Psoas muscle (tissue), 8 donors: Measurements from ENCODE around the gene UBE3C. TPM values are rescaled to one million over a fixed set of nuclear protein-coding genes. Genes with fewer than 3 reads are reported as not detected.

Experiments used
- ATAC-seq, 4 donors: fragments of 200-7000 bp; cut with Tn5 transposase; one replicate each; pipeline ENCODE4 v1.9.1; 2020; ENCODE audit warnings: moderate library complexity in 3 of 4, mild to moderate bottlenecking in 2 of 4
- DNase-seq, 2 donors: peaks; one replicate each; pipeline ENCODE4 v3.0.0-alpha.2; 2020
- H3K27ac ChIP-seq: fragments of 200-600 bp; one replicate; pipeline ENCODE4 v1.8.0; 2022
- H3K27me3 ChIP-seq, 3 donors: fragments of 200-600 bp in 1 of 3; one replicate each; pipeline versions ENCODE4 v1.6.1 to v1.8.0; 2013 to 2022; ENCODE audit warnings: low read length in 2 of 3, mild to moderate bottlenecking in 2 of 3, moderate library complexity in 1 of 3; ENCODE audit not compliant: insufficient read depth in 3 of 3
- H3K36me3 ChIP-seq, 2 donors: fragments of 200-600 bp in 1 of 2; one replicate each; pipeline versions ENCODE4 v1.6.1 to v1.8.0; 2013 to 2022; ENCODE audit warnings: low read depth in 1 of 2, mild to moderate bottlenecking in 1 of 2, moderate library complexity in 1 of 2; ENCODE audit not compliant: insufficient read depth in 1 of 2
- H3K4me1 ChIP-seq: fragments of 200-600 bp; one replicate; pipeline ENCODE4 v1.8.0; 2022
- H3K4me3 ChIP-seq: fragments of 200-600 bp; one replicate; pipeline ENCODE4 v1.8.0; 2022; ENCODE audit warnings: mild to moderate bottlenecking
- H3K9me3 ChIP-seq: fragments of 200-600 bp; one replicate; pipeline ENCODE4 v1.8.0; 2022
- CTCF ChIP-seq: fragments of 200-600 bp; IDR thresholded peaks from one replicate; pipeline ENCODE4 v1.8.0; 2022; ENCODE audit warnings: antibody characterized with exemption
- WGBS, 3 donors: extraction: QIAGEN DNeasy Blood & Tissue Kit; methylation state at CpG; one replicate each; pipeline versions ENCODE4 v1.1.6 to v1.1.7; 2013; 5-methylcytosine and 5-hydroxymethylcytosine counted together
- intact Hi-C, 2 donors: fragments of 100-400 bp; cut with DNase I; formaldehyde crosslinking; loops; one replicate each; pipeline versions ENCODE4 v1.11.0 to v1.14.2; 2022
- polyA plus RNA-seq, 3 donors: library from polyadenylated mRNA; stranded (reverse); fragments of 200-250 nt; gene quantifications; one replicate each; pipeline ENCODE4 v1.2.3, GENCODE V29; 2013
- total RNA-seq, 4 donors: library from RNA; stranded (reverse); fragmentation: NEBNext Ultra II Directional in 2 of 4; extraction: Animal tissue kit (Norgen Biotek cat#: 25700) in 2 of 4; gene quantifications; one replicate each; pipeline versions ENCODE4 v1.2.1 to v1.2.4, GENCODE V29; 2021 to 2023
- donor health status: healthy with polysubstance abuse.
- donor health status: DM: no; HTN: no; CAD: no; lungs with moderate emphysema.
- donor health status: Bipolar disorder and iron deficiency.
- donor health status: healthy.
- donor health status: DM: yes; HTN: yes; CAD: no.
- donor health status: DM: no; HTN: no; CAD: no.
- donor health status: DM: no; HTN: no; CAD: no.
- donor health status: DM: yes; HTN: yes; CAD: no.

UBE3C gene
- total and polyA plus RNA-seq, 7 donors = 31.9 to 94.2 (median 60.2) TPM

DNA sequence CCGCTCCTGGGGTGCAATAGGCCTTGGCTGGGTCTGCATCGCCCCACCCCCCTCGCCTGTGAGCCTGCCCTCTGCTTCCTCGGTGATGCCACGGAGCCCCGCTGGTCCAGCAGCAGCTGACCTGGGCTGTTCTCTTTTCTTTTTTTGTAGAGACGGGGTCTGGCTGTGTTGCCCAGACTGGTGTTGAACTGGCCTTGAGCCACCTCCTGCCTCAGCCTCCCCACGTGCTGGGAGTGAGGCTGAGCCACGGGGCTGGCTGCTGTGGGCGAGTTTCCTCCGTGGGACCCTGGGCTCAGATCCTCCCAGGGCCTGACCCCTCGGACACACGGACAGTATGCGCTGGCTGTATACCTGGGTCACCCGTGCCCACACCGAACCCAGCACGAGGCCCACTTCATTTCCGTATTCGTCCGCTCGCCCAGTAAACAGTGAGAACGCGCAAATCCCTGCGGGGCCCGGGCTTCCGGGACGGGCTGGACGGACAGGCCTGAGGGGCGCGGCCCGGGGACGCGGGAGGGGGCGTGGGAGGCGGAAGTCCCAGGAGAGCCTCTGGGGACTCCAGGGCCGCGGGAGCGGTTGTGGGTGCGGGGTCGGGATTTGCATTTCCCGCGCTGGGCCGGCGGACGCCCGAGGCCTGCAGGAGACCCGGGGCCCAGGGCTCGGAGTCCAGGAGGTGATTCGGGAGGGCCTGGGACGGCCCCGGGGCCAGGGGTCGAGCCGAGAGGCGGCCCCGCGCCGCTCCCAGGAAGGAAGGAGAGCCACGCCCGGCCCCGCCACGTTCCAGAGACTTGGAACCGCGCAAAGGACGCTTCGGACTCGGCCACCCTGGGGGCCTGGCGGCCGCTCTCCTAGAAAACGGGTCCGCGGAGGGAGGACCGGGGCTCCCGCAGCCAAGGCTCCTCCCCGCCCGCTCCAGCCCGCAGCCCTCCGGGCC is 140.3 kb downstream of the UBE3C start:
- ATAC-seq (peak; percentile 32 to 71 (median 42)), DNase-seq (peak; percentile 75 to 89)
- Histone ChIP-seq H3K27me3 (peaks cover 0 to 27% (median 10%) of the 10 kb centered on the region in 3 donors), H3K27ac (no peak overlapping the region), H3K36me3 (no peaks in the 10 kb centered on the region), H3K4me1 (no peaks in the 10 kb centered on the region), H3K4me3 (peak overlapping the region; percentile 70), H3K9me3 (no peaks in the 10 kb centered on the region)
- intact Hi-C loops = loop anchor here (10.0 kb wide), 2 partner anchors 56 to 126 kb away; partner anchors contain the start of gene DNAJB6 (in 1 of the 2)
- no peak for TF ChIP-seq CTCF
- 21 to 44% (median 27%) methylated on average over 44 to 77 of the region's 77 CpGs for WGBS, 3 donors

- H3K9me3 ChIP-seq = no peaks in the 10 kb centered on the region
- peaks cover 0 to 27% (median 10%) of the 10 kb centered on the region in 3 donors for H3K27me3 ChIP-seq
- H3K27ac ChIP-seq = no peak overlapping the region
- H3K4me1 ChIP-seq = no peaks in the 10 kb centered on the region
- intact Hi-C loops = loop anchor here (10.0 kb wide), 2 partner anchors 55 to 125 kb away; partner anchors contain the start of gene DNAJB6 (in 1 of the 2)
- peak overlapping the region; percentile 70 for H3K4me3 ChIP-seq
- TF ChIP-seq CTCF = no peak
- no peaks in the 10 kb centered on the region for H3K36me3 ChIP-seq
- DNase-seq = no peak
- 19 to 21% (median 19%) methylated on average over 21 to 39 of the region's 39 CpGs for WGBS, 3 donors
- ATAC-seq = peak in 2 of 4 donors; percentile 14 to 22
These were observed 141.1 kb downstream of the UBE3C start for GRCh38 chr7:157279741-157280215.

DNA sequence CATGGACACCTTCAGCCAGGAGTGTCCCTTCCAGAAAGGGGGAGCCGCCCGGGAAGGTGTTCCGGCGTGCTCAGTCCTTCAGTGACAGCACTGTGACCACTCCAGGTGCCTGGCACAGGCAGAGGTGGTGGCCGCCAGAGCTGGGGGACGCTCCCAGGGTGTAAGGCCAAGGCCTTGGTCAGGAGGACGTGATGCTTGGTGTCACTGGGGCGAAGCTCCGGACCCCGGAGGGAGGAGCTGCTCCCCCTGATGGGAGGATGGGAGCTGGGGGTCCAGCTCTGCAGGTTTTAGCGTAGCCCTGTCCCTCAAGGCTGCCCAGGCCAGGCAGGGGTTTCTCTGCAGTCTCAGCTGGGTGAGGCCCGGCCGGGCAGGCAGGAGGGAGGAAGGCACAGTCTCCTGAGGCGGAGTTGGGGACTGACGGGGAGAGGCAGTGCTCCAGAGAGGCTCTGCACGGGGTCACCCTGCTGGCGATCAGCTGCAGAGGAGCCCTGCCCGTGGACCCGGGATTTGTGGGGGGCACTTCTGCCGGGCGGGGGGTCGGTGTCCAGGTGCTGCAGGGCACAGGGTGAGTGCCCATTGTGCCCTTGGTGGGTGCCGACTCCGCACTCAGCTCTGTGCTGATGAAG is 141.6 kb downstream of the UBE3C start:
- Histone ChIP-seq H3K9me3 (no peaks in the 10 kb centered on the region), H3K27ac (no peak overlapping the region), H3K27me3 (peaks cover 0 to 27% (median 10%) of the 10 kb centered on the region in 3 donors), H3K4me3 (peak overlapping the region; percentile 70), H3K4me1 (no peaks in the 10 kb centered on the region), H3K36me3 (no peaks in the 10 kb centered on the region)
- no peak for ATAC-seq
- intact Hi-C loops = no loop called here
- DNase-seq = no peak
- WGBS, 3 donors = 90 to 94% (median 92%) methylated on average over 21 to 24 of the region's 24 CpGs
- TF ChIP-seq CTCF = no peak

GRCh38 chr7:157281221-157281998 is 142.7 kb downstream of the UBE3C start:
- Histone ChIP-seq H3K27ac (no peak overlapping the region), H3K27me3 (peaks cover 0 to 27% (median 10%) of the 10 kb centered on the region in 3 donors), H3K4me3 (no peak overlapping the region), H3K4me1 (no peaks in the 10 kb centered on the region), H3K9me3 (no peaks in the 10 kb centered on the region), H3K36me3 (no peaks in the 10 kb centered on the region)
- no peak for ATAC-seq
- WGBS, 3 donors = 88 to 90% (median 90%) methylated on average over 22 to 24 of the region's 24 CpGs
- intact Hi-C loops = no loop called here
- TF ChIP-seq CTCF = no peak
- DNase-seq = no peak
